ENCODE results near the gene TBC1D22A.

Gene TBC1D22A

GRCh38 chr22:47176573-47177333, 414.3 kb downstream of the TBC1D22A start:
- DNase-seq, result no peak

- DNase-seq, result no peak
Measured at GRCh38 chr22:47177334-47177815, 414.9 kb downstream of the TBC1D22A start.

DNA sequence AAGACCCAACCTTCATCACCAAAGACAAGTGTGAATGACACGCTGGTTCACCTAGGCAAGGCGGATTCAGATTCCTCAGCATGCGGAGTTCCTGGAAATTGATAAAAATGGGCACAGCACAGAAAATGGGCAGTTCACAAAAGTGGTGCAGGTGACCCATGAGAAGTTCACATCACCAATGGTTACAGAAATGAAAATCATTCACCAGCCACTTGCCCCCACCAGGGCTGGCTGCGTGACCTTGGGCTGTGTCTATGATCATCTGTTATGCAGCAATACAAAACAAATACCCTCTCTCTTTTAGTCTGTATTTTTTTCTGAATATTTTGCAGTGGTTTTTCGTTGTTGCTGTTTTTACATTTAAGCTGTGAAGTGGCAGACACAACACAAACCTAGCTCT, 415.9 kb downstream of the TBC1D22A start:
- DNase-seq, result no peak

DNA sequence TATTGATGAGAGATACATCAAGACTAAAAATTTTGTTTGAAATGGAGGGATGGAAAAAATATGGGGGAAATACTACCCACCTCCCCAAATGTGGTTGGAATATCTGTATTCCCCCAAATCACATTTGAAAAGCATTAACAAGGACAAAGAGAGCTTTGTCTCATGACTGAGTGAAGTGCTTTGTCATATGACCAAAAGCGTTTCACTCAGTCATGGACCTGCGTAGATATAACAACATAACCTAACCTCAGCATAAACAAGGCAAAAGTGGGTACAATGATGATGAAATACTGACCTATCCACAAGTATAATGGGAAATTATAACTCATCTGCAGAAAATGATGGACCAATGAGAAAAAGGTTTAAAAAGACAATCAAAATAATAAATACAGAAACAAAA, 418.3 kb downstream of the TBC1D22A start:
- DNase-seq, result no peak

GRCh38 chr22:47187176-47187957, 424.9 kb downstream of the TBC1D22A start:
- no peak for DNase-seq

DNA sequence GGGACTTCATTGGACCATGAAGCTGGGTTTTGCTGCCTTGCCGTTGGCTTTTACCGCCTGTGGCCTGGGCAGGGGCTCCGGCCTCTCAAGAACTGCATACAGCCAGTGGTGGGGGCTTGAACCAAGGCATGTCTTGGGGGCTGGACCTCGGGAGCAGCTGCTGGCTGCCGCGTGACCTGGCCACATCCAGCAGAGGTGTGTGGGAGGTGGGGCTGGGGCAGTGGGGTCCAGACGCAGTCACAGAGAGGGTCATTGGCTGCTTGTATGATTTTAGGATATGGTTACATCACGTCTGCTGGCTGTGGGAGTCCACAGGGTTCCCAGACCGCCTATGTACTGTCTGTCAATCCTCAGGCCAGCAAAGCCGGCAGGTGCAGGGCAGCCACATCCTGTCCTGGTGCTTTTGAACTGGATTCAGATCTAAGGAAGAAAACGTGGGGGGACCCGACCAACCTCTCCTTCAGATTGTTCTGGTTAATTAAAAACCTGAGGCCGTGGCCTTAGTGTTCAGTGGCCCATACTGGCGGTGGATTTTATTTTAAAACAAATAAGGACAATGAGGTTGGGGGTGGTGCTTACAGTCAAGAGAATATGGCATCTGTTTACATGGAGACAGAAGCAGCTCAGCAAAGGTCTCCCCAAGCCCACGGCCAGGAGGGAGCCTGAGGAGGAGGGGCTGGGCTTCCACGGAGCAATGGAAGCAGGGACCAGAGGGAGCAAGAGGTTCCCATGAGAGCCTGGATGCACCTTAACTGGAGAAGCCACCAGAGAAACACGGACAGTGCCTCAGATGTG, 426.0 kb downstream of the TBC1D22A start:
- no peak for DNase-seq

GRCh38 chr22:47189056-47189916, 426.8 kb downstream of the TBC1D22A start:
- DNase-seq, result no peak

- DNase-seq, result no peak
Measured at GRCh38 chr22:47190276-47190956, 428.0 kb downstream of the TBC1D22A start.

DNA sequence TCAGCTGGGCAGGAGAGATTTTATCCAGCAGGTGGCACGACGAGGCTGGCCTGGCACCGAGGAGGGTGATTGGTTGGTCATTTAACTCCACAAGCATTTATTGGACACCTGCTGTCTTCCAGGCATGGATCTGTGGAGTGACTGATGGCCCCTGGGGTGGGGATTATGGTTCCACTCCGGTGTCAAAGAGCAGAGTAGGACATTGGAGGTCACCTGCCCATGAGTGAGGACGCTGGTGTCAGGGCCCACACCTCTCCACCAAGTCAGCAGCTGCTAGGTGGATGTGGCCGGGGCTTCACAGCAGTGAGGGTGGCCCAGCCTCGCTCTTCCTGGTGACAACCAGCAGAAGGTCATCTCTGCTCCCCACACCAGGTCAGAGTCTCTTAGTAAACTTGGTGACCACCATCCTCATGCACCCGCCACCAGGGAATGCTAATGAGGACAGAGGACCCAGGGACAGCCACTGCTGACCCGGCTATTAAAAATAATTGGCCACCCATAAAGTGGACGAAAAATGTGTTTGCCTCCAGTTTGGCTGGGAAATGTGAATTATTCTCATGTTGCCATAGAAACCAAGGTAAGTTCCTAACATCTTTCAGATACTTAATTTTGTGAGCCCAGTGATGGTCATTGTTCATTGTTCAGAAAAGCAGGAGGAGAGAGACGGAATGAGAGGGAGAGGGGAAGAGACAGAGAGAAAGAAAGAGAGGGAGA, 428.7 kb downstream of the TBC1D22A start:
- DNase-seq, result no peak

DNA sequence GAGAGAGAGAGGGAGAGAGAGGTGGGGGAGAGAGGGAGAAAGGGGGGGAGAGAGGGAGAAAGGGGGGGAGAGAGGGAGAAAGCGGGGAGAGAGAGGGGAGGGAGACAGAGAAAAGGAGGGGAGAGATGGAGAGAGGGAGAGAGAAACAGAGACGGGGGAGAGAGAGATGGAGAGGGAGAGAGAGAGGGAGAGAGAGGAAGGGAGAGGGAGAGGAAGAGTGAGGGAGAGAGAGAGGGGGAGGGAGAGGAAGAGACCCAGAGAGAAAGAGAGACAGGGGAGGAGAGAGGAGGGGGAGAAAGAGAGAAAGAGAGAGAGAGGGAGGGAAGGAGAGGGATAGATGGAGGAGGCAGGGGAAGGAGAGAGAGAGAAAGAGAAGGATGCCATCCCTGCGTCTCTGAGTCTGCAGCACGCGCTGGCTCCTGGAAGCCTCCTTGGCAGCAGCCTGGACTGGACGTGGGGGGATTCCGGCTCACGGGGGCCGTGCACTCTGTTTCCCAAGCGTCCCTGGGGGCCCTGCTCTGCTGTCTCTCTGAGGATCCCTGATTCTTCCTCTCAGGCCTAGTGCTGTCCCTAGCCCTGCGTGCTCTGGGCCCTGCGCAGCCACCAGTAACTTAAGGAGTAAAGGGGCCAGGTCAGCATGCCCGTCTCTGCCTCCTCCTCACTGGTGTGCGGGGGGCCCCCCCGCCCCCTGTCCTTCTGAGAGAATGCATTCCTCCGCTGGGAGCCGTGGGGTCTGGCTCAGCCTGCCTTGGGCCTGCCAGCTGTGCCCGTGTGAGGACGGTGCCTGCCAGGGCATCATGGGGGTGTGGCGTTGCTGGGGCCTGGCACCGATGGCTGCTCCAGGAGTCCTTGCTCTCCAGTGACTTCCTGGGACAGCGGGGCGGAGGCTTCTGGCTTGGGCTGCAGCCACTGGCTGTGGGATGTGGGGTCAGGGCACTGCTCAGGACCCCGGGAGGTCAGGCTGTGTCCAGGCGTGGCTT, 429.5 kb downstream of the TBC1D22A start:
- no peak for DNase-seq

GRCh38 chr22:47192651-47193437, 430.4 kb downstream of the TBC1D22A start:
- no peak for DNase-seq

DNA sequence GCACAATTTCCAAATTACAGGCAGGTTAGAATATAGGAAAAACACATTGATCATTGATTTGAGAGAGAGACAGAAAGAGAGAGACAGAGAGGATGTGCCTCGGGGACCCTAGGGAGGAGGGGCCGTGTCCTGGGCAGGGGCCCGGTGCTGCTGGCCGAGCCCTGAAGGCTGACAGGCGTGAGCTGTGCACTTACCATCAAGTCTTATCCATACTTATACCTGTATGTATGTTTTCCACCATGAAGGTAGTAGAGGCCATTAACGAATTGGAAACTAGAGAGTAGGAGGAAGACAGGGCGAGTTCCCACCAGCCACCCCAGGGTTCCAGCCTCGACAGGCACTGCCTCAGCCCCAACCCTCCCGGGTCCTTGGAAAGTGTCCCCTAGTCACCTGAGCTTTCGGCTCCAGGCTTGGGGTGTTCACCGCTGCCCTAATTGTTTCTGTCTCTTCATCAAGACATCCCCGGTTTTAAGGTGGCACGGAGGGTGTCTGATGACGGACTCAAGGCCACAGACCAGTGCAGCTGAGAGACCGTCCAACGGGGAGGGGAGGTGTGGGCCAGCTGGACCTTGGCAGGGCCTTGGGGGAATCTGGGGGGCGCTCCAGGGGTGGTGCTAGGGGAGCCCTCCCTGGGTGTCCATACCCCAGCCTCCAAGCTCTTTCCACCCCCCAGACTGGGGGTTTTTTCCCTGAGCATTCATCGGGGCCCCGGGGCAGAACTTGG, 431.3 kb downstream of the TBC1D22A start:
- DNase-seq, result no peak

DNA sequence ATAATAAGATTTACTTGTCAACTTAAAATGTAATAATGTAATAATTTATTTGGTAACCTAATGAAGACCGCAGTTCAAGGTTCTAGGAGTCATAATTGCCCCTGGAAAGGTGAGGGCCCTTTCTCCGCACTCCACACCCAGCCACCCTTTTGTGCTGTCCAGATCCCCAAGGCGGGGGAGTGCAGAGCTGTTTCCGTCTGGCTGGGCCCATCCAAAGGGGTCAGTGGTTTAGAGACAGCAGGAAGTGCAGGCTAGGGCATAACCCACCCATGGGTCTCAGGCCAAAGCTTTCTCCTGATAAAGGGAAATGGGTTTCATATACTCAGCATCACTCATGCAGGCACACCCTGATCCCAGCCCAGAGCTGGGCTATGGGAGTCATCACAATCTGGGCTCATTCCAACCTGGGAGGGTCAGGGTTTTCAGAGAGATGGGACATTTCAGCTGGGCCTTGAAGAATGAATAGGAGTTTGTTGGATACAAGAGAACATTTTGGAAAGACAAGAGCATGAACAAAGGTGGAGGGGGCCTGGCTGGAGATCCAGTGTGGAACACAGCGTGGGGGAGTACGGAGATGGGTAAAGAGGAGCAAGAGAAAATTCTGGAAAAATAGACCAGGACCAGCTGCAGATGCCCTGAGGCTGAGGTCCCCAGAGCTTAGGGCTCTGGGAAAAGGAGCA, 432.2 kb downstream of the TBC1D22A start:
- no peak for DNase-seq

DNA sequence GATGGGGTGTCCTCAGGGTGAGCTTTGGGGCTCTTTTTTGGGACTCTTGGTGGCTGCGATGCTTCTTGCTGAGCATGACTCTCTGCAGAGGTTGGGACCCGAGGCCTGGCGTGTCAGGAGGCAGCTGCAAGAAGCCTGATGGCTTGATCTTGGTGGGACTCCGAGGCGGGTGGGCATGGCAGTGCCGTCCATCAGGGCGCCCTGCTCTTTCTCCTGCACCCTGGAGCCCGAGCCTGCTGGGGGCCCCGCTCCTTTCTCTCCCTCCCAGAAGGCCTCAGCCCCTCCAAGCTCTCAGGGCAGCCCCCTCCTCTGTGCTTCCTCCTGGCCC, 432.7 kb downstream of the TBC1D22A start:
- no peak for DNase-seq

DNA sequence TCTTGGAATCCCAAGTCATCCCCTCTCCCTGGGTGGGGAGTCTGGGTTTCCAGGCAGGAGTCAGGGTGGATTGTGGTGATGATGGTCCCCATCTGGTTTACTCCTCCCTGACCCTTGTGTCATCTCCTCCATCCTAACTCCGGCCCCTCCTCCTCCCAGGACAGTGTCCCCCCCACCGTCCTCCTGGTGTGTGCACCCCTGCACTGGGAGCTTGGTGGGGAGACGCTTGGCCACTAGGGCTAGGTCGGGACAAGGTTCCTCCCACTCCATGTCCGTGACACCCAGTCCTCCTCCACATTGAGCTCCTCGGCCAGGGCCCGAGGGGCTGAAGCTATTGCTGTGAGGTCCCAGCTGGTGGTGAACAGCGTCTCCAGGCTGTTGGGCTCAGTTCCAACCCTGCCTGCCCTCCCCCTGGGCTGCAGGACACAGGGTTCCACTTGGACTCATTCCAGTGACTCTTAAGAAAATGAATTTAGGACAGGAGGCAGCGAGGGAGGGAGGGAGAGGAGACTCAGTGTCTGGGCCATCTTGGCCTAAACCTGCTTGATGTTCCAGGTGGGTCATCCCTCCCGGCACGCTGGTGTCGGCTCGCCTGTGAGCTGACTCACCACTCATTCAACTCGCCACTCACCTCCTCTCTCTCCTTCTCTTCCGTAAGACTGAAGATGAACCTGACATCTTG, 433.2 kb downstream of the TBC1D22A start:
- DNase-seq, result no peak

- DNase-seq, result no peak
Measured at GRCh38 chr22:47196166-47196849, 433.9 kb downstream of the TBC1D22A start.
